HEK293T (cell line): Measurements from ENCODE around the gene ATP5PD.

Experiments used
- CTCF ChIA-PET: fragments of 350-600 bp; formaldehyde crosslinking; extraction: SDS; loops from one replicate; lab custom pipeline; 2021; ENCODE audit warnings: antibody characterized with exemption, inconsistent platforms; lab: Yijun Ruan, JAX
- POLR2A ChIA-PET: fragments of 350-600 bp; formaldehyde crosslinking; extraction: SDS; loops from one replicate; lab custom pipeline; 2020; ENCODE audit warnings: antibody characterized with exemption, inconsistent platforms; lab: Yijun Ruan, JAX
- DNase-seq: peaks from one replicate; pipeline ENCODE4 v3.0.0; 2012; ENCODE audit warnings: mixed read lengths; ENCODE audit errors: extremely low spot score
- ARNT ChIP-seq: fragments of 450-650 bp; IDR thresholded peaks from 2 replicates; pipeline ENCODE4 v1.6.1; 2017; ENCODE audit warnings: mild to moderate bottlenecking
- BHLHE40 ChIP-seq: fragments of 450-650 bp; IDR thresholded peaks from 2 replicates; pipeline ENCODE4 v1.6.1; 2016; ENCODE audit warnings: mild to moderate bottlenecking, moderate library complexity, borderline replicate concordance
- CTBP1 ChIP-seq: fragments of 450-650 bp; IDR thresholded peaks from 2 replicates; pipeline ENCODE4 v1.6.1; 2016; ENCODE audit warnings: borderline replicate concordance
- ELF4 ChIP-seq: fragments of 450-650 bp; IDR thresholded peaks from 2 replicates; pipeline ENCODE4 v1.6.1; 2017; ENCODE audit warnings: antibody characterized with exemption
- FOXA1 ChIP-seq: fragments of 450-650 bp; IDR thresholded peaks from 2 replicates; pipeline ENCODE4 v1.6.1; 2016; ENCODE audit warnings: mild to moderate bottlenecking
- FOXK2 ChIP-seq: fragments of 450-650 bp; IDR thresholded peaks from 2 replicates; pipeline ENCODE4 v1.6.1; 2016; ENCODE audit warnings: mild to moderate bottlenecking
- FOXM1 ChIP-seq: fragments of 450-650 bp; IDR thresholded peaks from 2 replicates; pipeline ENCODE4 v1.6.1; 2017; ENCODE audit warnings: mild to moderate bottlenecking, borderline replicate concordance
- HDGF ChIP-seq: fragments of 450-650 bp; IDR thresholded peaks from 2 replicates; pipeline ENCODE4 v1.6.1; 2017; ENCODE audit warnings: antibody characterized with exemption, borderline replicate concordance
- L3MBTL2 ChIP-seq: fragments of 450-650 bp; conservative IDR thresholded peaks from 2 replicates; pipeline ENCODE4 v1.6.1; 2016; ENCODE audit warnings: mild to moderate bottlenecking
- LEF1 ChIP-seq: fragments of 450-650 bp; IDR thresholded peaks from 2 replicates; pipeline ENCODE4 v1.6.1; 2017; ENCODE audit warnings: mild to moderate bottlenecking, borderline replicate concordance
- NFRKB ChIP-seq: fragments of 450-650 bp; IDR thresholded peaks from 2 replicates; pipeline ENCODE4 v1.6.1; 2016; ENCODE audit warnings: mild to moderate bottlenecking, moderate library complexity
- SP1 ChIP-seq: fragments of 450-650 bp; IDR thresholded peaks from 2 replicates; pipeline ENCODE4 v1.6.1; 2017
- SUZ12 ChIP-seq: fragments of 450-650 bp; IDR thresholded peaks from 2 replicates; pipeline ENCODE4 v1.6.1; 2016; ENCODE audit warnings: mild to moderate bottlenecking
- TARDBP ChIP-seq: fragments of 450-650 bp; IDR thresholded peaks from 2 replicates; pipeline ENCODE4 v1.6.1; 2016
- ZNF384 ChIP-seq: fragments of 450-650 bp; IDR thresholded peaks from 2 replicates; pipeline ENCODE4 v1.6.1; 2016
- TF ChIP-seq, protein P1 (sequence below): fragments of 450-650 bp; IDR thresholded peaks from 2 replicates; pipeline ENCODE4 v1.6.1; 2016

ATP5PD gene

DNA sequence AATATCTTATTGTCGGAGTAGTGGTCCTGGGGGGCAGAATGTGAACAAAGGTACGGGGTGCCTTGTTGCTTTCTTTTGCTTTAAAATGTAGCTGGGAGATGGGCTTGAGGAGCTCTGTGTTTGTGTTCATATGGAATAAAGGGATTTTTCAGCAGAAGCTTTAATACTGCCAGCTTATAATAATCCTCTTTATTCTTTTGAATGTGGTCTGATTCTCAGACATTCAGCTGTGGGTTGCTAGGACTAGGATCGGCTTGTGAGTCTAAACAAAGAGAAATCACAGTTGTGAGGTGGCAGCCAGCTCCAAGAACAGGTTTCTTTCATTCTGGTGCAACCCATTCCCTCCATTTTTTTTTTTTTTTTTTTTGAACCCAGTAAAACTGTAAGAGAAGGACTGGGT is 27.1 kb downstream of the ATP5PD start:
- DNase-seq, result no peak
- TF ChIP-seq LEF1, result no peak
- TF ChIP-seq TARDBP, result no peak
- no peak for TF ChIP-seq ZNF384
- no peak for TF ChIP-seq BHLHE40
- no peak for TF ChIP-seq SUZ12
- TF ChIP-seq CTBP1, result no peak
- no peak for TF ChIP-seq FOXK2
- TF ChIP-seq NFRKB, result no peak
- no peak for TF ChIP-seq HDGF
- no peak for TF ChIP-seq L3MBTL2
- no peak for TF ChIP-seq ARNT
- TF ChIP-seq FOXM1, result no peak
- ChIA-PET CTCF (interaction anchor here (0.6 kb wide), 2 partner anchors 61 to 182 kb away, joined by 3 to 4 read pairs; no protein-coding TSS in a partner anchor), POLR2A (interaction anchor here (0.8 to 1.9 kb wide), 5 partner anchors 8 to 47 kb away, joined by 3 to 5 read pairs (median 3); partner anchors contain the start of genes CDR2L and HID1)

DNA sequence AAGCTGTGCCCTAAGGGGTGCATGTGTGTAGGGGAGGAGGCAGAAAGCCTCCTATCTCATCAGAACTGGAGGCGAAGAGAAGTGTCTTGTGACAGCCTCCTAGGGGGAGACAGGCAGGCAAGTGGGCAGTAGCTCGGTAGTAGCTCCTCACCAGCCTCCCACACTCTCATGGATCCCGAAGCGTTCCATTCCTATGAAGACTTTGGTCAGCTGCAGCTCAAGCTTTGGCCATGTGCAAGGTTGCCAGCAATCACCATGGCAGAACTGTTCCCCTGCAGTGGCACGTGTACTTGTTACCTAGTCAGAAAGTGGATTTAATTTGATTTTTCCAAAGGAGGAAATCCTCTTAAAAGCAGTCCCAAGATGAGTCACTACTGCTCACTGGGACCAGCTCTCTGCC is 27.6 kb downstream of the ATP5PD start:
- no peak for DNase-seq
- POLR2A ChIA-PET, result interaction anchor here (0.6 to 1.9 kb wide), 5 partner anchors 16 to 1409 kb away, joined by 3 to 5 read pairs (median 3); partner anchors contain the start of genes CDR2L and HID1
- CTCF ChIA-PET, result interaction anchor here (0.6 to 1.6 kb wide), 2 partner anchors 58 to 182 kb away, joined by 3 to 4 read pairs; no protein-coding TSS in a partner anchor
- TF ChIP-seq FOXA1, result no peak

DNA sequence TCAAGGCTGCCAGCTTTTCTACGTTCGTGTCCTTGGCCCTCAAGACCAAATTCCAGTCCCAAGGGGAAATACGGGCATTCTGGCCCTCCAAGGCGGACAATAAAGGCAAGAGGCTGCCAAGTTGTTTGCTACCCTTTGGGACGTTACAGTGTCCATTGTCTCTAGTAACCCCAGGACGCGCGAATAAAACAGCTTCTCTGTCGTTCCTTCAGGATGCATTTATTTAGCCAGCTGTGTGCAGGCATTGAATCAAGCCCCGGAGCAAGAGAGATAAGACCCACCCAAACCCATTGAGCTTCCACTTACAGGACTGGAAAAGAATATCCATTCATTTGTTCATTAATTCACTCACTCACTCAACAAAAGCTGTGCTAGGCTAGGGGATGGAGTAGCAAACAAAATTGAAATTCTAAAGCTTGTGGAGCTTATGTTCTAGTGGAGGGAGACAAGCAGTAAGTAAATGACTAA is 33.6 kb downstream of the ATP5PD start:
- POLR2A ChIA-PET, result interaction anchor here (0.7 to 6.8 kb wide), 46 partner anchors 8 to 393 kb away, joined by 3 to 169 read pairs (median 6); partner anchors contain the start of genes ATP5PD, CDR2L, FDXR and GRB2
- DNase-seq, result no peak
- CTCF ChIA-PET, result interaction anchor here (1.0 to 4.3 kb wide), 3 partner anchors 23 to 227 kb away, joined by 3 to 60 read pairs (median 3); no protein-coding TSS in a partner anchor
- no peak for TF ChIP-seq BHLHE40
- TF ChIP-seq NFRKB, result no peak
- TF ChIP-seq FOXA1, result no peak
- TF ChIP-seq SP1, result no peak
- TF ChIP-seq, protein P1, sequence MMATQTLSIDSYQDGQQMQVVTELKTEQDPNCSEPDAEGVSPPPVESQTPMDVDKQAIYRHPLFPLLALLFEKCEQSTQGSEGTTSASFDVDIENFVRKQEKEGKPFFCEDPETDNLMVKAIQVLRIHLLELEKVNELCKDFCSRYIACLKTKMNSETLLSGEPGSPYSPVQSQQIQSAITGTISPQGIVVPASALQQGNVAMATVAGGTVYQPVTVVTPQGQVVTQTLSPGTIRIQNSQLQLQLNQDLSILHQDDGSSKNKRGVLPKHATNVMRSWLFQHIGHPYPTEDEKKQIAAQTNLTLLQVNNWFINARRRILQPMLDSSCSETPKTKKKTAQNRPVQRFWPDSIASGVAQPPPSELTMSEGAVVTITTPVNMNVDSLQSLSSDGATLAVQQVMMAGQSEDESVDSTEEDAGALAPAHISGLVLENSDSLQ, result no peak
- TF ChIP-seq HDGF, result no peak

DNA sequence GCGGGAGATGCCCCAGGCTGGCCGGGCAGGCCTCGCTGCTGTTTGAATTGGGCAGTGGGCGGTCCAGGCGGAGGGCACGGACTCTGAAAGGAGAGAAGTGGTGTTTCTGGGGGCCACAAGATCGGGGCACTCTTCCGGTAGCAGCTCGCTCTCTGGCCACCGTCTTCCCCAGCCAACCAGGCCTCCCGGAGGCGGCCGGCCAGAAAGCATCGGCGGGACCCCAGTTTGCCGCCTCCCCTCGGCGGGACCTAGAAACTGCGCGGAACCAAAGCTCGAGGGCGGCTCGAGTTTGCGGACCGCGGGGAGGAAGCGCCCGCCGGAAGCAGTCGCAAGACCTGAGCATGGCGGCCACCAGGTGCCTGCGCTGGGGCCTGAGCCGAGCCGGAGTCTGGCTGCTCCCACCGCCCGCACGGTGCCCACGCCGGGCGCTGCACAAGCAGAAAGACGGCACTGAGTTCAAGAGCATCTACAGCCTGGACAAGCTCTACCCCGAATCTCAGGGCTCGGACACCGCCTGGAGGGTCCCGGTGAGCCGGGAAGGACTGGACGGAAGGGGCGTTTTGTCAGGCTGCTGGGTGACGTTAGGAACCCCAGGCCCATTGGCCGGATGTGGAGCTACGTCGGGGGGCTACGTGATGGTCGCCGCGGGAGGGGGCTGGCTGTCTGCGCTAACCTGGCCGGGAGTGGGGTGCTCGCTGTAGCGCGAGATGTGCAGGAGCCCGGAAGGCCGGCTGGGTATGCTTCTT is 34.2 kb downstream of the ATP5PD start, which contains the start of gene MRPL58:
Gene MRPL58 (plus strand): TSS at position 325 of the 746 bp plus-strand sequence. CDS start 17 bp downstream, at position 342.
- peak; percentile 90 for DNase-seq
- POLR2A ChIA-PET, result interaction anchor here (0.6 to 6.8 kb wide), 52 partner anchors 7 to 393 kb away, joined by 3 to 169 read pairs (median 6); partner anchors contain the start of genes ATP5PD, CDR2L, FDXR and GRB2
- CTCF ChIA-PET, result interaction anchor here (0.8 to 4.3 kb wide), 8 partner anchors 11 to 228 kb away, joined by 3 to 60 read pairs (median 4); partner anchors contain the start of gene CDR2L

DNA sequence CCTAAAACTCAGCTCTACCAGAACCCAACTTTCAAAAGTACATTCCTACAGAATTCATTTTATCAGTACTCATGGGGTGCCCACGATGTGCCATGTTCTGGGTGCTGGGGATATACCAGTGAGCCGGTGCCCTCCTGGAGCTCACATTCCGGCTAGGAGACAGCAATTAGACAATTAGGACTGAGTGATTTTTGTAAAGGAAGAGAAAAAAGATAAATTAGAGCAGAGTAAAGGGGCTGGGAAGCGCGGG is 34.7 kb downstream of the ATP5PD start:
- POLR2A ChIA-PET, result interaction anchor here (0.7 to 6.8 kb wide), 37 partner anchors 8 to 258 kb away, joined by 3 to 169 read pairs (median 8); partner anchors contain the start of genes ATP5PD, CDR2L, FDXR and HID1
- CTCF ChIA-PET, result interaction anchor here (0.8 to 4.3 kb wide), 8 partner anchors 12 to 119 kb away, joined by 3 to 60 read pairs (median 4); partner anchors contain the start of genes CDR2L and NT5C
- DNase-seq, result no peak
- TF ChIP-seq ZNF384, result no peak
- TF ChIP-seq L3MBTL2, result peak; percentile 59

More for the DNA sequence above, 34.2 kb downstream of the ATP5PD start, which contains the start of gene MRPL58:
- TF ChIP-seq TARDBP, result no peak
- TF ChIP-seq FOXM1, result no peak
- TF ChIP-seq FOXA1, result no peak
- TF ChIP-seq NFRKB, result no peak
- TF ChIP-seq ELF4, result peak; percentile 57
- no peak for TF ChIP-seq HDGF
- TF ChIP-seq ZNF384, result no peak
- no peak for TF ChIP-seq SUZ12
- TF ChIP-seq ARNT, result no peak; the same call in 1 of the 2 replicates
- no peak for TF ChIP-seq LEF1
- TF ChIP-seq FOXK2, result no peak
- no peak for TF ChIP-seq BHLHE40
- peak; percentile 47; the same call in 1 of the 2 replicates for TF ChIP-seq L3MBTL2
- TF ChIP-seq, protein P1, result no peak
- peak; percentile 67; the same call in 1 of the 2 replicates for TF ChIP-seq CTBP1

DNA sequence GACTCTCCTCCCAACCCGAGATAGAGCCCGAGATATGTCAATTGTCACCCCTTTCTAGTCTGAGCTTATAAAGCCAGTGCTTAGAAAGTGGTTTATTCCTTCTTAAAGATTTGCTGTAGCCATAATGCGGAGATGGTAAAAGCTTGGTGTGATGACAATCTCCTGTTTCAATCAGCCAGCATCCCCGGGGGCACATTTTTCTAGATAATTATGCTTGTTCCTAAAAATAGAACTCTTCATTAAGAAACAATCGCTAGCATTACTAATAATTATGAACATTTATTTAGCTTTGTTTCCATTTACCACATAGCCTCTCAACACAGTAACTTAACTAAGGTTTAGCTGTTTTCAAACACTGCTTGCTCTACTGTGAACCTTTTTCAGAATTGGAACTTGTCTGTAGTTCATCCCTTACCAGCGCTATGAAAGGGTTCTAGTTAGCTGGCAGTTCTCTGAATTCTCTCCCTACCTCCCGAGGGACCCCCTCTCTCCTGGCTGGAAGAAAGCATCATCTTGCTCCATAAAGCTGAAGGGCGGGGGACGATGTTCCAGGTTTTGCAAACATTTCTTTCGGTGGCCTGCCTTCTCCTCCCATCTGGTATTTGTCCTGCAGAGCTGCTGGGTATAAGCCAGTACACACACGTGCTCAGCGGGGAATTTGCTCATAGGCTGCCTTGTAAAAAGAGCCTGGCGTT is 35.2 kb downstream of the ATP5PD start:
- POLR2A ChIA-PET, result interaction anchor here (0.6 to 6.8 kb wide), 39 partner anchors 9 to 768 kb away, joined by 3 to 169 read pairs (median 6); partner anchors contain the start of genes ARMC7, ATP5PD, CDR2L and FDXR
- peak; percentile 52 for DNase-seq
- CTCF ChIA-PET, result interaction anchor here (0.6 to 4.3 kb wide), 10 partner anchors 12 to 1142 kb away, joined by 3 to 60 read pairs (median 3); partner anchors contain the start of gene NT5C
- TF ChIP-seq CTBP1 (no peak), FOXA1 (no peak), HDGF (no peak), L3MBTL2 (no peak), LEF1 (no peak), ELF4 (no peak), SP1 (no peak), FOXM1 (no peak), ARNT (no peak), BHLHE40 (no peak), ZNF384 (no peak), NFRKB (no peak), FOXK2 (no peak)
- TF ChIP-seq, protein P1, result no peak
